ENCODE measurements around the gene SNCAIP. TPM values are rescaled to one million over a fixed set of nuclear protein-coding genes. Genes with fewer than 3 reads are reported as not detected.

The SNCAIP gene
- total RNA-seq, 3 donors from 2014 or later: 1.2 to 4.7 (median 2.7) TPM

DNA sequence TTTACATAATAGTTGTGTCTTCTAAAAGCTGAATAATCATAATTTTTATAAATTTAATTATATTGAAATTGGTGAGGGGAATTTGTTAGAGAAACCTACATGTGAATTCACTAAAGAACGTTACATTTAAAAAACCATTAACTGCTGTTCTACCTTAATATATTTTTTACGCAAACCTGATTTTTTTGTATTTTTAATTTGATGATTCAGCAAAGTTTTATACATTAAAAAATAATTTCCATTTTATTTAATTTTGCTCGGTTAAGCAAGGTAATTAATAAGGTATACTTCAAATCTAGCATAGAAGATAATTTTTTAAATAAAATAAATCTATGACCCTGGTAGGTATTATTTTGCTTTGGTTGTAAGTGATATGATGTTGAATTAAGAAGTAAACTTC, 114.3 kb downstream of the SNCAIP start:
- no peak for ATAC-seq
- Histone ChIP-seq H3K4me1 (ENCODE audit: low read depth) (no peaks in the 10 kb centered on the region), H3K9me3 (no peaks in the 10 kb centered on the region), H3K4me3 (no peak overlapping the region), H3K36me3 (ENCODE audit: low read depth) (no peaks in the 10 kb centered on the region)
- TF ChIP-seq, protein P1, sequence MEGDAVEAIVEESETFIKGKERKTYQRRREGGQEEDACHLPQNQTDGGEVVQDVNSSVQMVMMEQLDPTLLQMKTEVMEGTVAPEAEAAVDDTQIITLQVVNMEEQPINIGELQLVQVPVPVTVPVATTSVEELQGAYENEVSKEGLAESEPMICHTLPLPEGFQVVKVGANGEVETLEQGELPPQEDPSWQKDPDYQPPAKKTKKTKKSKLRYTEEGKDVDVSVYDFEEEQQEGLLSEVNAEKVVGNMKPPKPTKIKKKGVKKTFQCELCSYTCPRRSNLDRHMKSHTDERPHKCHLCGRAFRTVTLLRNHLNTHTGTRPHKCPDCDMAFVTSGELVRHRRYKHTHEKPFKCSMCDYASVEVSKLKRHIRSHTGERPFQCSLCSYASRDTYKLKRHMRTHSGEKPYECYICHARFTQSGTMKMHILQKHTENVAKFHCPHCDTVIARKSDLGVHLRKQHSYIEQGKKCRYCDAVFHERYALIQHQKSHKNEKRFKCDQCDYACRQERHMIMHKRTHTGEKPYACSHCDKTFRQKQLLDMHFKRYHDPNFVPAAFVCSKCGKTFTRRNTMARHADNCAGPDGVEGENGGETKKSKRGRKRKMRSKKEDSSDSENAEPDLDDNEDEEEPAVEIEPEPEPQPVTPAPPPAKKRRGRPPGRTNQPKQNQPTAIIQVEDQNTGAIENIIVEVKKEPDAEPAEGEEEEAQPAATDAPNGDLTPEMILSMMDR (IDR thresholded peaks at IDR 0.05): no peak
- DNase-seq: no peak
- intact Hi-C loops (cut with DNase I, micrococcal nuclease): no loop called here

DNA sequence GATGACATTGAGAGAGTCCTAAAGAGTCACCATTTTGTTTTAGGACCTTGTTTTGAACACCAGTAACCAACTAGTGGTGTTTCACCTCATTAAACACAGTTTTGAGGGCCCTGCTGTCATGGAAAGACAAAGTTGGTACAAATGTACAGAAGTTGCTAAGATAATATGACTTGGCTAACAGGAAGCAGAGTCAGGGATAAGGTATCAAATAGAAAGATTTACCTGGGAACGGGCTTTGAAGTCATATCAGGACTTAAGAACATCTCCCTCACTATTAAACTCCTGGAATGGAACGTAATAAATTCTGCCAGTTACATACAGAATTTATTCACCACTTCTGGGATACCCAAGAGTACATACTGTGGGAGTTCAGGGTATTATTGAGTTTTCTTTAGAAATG, 115.6 kb downstream of the SNCAIP start:
- TF ChIP-seq, protein P1 (IDR thresholded peaks at IDR 0.05): no peak
- no peaks in the 10 kb centered on the region for H3K36me3 ChIP-seq (ENCODE audit: low read depth)
- H3K4me3 ChIP-seq: no peak overlapping the region
- intact Hi-C loops (cut with DNase I, micrococcal nuclease): no loop called here
- no peaks in the 10 kb centered on the region for H3K9me3 ChIP-seq
- no peak for DNase-seq
- ATAC-seq: no peak
- no peaks in the 10 kb centered on the region for H3K4me1 ChIP-seq (ENCODE audit: low read depth)

GRCh38 chr5:122429545-122430318, 117.7 kb downstream of the SNCAIP start:
- TF ChIP-seq, protein P1 (IDR thresholded peaks at IDR 0.05): no peak
- H3K9me3 ChIP-seq: no peaks in the 10 kb centered on the region
- H3K4me1 ChIP-seq (ENCODE audit: low read depth): no peaks in the 10 kb centered on the region
- ATAC-seq (no peak), DNase-seq (no peak)
- intact Hi-C loops (cut with DNase I, micrococcal nuclease): no loop called here
- no peak overlapping the region for H3K4me3 ChIP-seq
- H3K36me3 ChIP-seq (ENCODE audit: low read depth): no peaks in the 10 kb centered on the region

- DNase-seq (no peak), ATAC-seq (no peak)
- H3K4me1 ChIP-seq (ENCODE audit: low read depth): no peaks in the 10 kb centered on the region
- no peaks in the 10 kb centered on the region for H3K36me3 ChIP-seq (ENCODE audit: low read depth)
- TF ChIP-seq, protein P1 (IDR thresholded peaks at IDR 0.05): no peak
- intact Hi-C loops (cut with DNase I, micrococcal nuclease): no loop called here
- no peaks in the 10 kb centered on the region for H3K9me3 ChIP-seq
- no peak overlapping the region for H3K4me3 ChIP-seq
These were observed 118.2 kb downstream of the SNCAIP start for GRCh38 chr5:122430319-122430586.

DNA sequence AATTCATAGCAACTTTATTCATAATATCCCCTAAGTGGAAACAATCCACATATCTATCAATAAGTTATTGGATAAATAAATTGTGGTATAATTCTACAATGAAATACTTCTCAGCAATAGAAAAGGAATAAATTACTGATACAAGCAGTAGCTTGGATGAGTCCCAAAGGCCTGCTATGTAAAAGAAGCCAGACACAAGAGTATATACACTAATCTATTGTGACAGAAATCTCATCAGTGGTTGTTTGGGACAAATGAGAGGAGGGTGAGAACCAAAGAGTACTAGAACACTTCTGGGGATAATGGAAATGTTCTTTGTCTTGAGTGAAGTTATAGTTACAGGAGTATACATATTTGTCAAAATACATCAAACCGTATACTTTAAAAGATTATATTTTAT, 119.3 kb downstream of the SNCAIP start:
- DNase-seq: no peak
- ATAC-seq: no peak
- no peaks in the 10 kb centered on the region for H3K9me3 ChIP-seq
- H3K4me3 ChIP-seq: no peak overlapping the region
- H3K4me1 ChIP-seq (ENCODE audit: low read depth): no peaks in the 10 kb centered on the region
- H3K36me3 ChIP-seq (ENCODE audit: low read depth): no peaks in the 10 kb centered on the region
- intact Hi-C loops (cut with DNase I, micrococcal nuclease): no loop called here
- TF ChIP-seq, protein P1 (IDR thresholded peaks at IDR 0.05): no peak

Measured in mucosa of descending colon (tissue), 3 donors.